MCF 10A (cell line): ENCODE results near the gene ZNF629. TPM values are rescaled to one million over a fixed set of nuclear protein-coding genes. Genes with fewer than 3 reads are reported as not detected.

Source experiments
- BruUV-seq: library from RNA; stranded (reverse); fragments of 400-500 nt; replicated peaks from 2 replicates; lab custom pipeline; 2021; lab: Mats Ljungman, UMichigan
- CTCF ChIA-PET: fragments of 300-600 bp; sonication (Branson Sonifier 250); formaldehyde crosslinking; extraction: SDS; loops from one replicate; lab custom pipeline; 2021; ENCODE audit warnings: antibody characterized with exemption, inconsistent platforms; lab: Yijun Ruan, JAX
- POLR2A ChIA-PET: fragments of 300-600, 350-650 bp; sonication (Branson Sonifier 250); formaldehyde crosslinking; extraction: SDS; loops from one replicate; lab custom pipeline; 2020; ENCODE audit warnings: antibody characterized with exemption, inconsistent platforms; lab: Yijun Ruan, JAX
- DNase-seq: peaks from one replicate; pipeline ENCODE4 v3.0.0-alpha.2; 2018; ENCODE audit not compliant: unreplicated experiment
- H3K27ac Mint-ChIP-seq: one replicate; pipeline ENCODE4 v1.8.0; 2022; ENCODE audit warnings: mild to moderate bottlenecking, low read depth, mixed read lengths; ENCODE audit not compliant: unreplicated experiment
- H3K27me3 Mint-ChIP-seq: one replicate; pipeline ENCODE4 v1.8.0; 2022; ENCODE audit warnings: mixed read lengths; ENCODE audit not compliant: insufficient read depth, unreplicated experiment
- H3K36me3 Mint-ChIP-seq: one replicate; pipeline ENCODE4 v1.8.0; 2022; ENCODE audit warnings: mild to moderate bottlenecking, moderate library complexity, mixed read lengths; ENCODE audit not compliant: insufficient read depth, unreplicated experiment
- H3K4me1 Mint-ChIP-seq: one replicate; pipeline ENCODE4 v1.8.0; 2022; ENCODE audit warnings: mixed read lengths; ENCODE audit not compliant: insufficient read depth, unreplicated experiment
- H3K4me3 Mint-ChIP-seq: one replicate; pipeline ENCODE4 v1.8.0; 2022; ENCODE audit warnings: mild to moderate bottlenecking, moderate library complexity, mixed read lengths; ENCODE audit not compliant: unreplicated experiment
- H3K9me3 Mint-ChIP-seq: one replicate; pipeline ENCODE4 v1.8.0; 2022; ENCODE audit warnings: mixed read lengths; ENCODE audit not compliant: unreplicated experiment
- intact Hi-C: fragments of 100-400 bp; cut with micrococcal nuclease; formaldehyde crosslinking; loops from 2 replicates; pipeline ENCODE4 v1.14.1; 2022
- total RNA-seq: library from RNA; stranded (reverse); gene quantifications from 2 replicates; pipeline ENCODE4 v1.2.3, GENCODE V29; 2022
- TF ChIP-seq, protein P1 (sequence below): fragments of 200-600 bp; IDR thresholded peaks from one replicate; pipeline ENCODE4 v1.8.0; 2022; ENCODE audit warnings: antibody characterized with exemption, mild to moderate bottlenecking; ENCODE audit not compliant: unreplicated experiment

Gene ZNF629
- total RNA-seq, 1 experiment from 2014 or later, result 10.9 TPM

DNA sequence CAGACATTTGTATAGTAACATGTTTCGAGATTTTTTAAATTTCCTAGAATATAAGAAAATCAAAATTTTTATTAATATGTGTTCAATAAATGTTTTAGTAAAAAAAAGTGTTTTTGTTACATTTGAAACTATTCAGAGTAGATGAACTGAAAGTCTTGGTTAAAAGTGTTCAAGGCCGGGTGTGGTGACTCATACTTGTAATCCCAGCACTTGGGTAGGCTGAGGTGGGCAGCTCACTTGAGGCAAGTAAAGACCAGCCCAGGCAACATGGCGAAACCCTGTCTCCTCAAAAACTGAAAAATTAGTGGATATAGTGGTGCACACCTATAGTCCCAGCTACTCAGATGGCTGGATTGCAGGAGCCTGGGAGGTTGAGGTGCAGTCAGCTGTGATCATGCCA, 55.6 kb downstream of the ZNF629 start:
- peak; percentile 31 for DNase-seq
- H3K9me3 Mint-ChIP-seq, result no peaks in the 10 kb centered on the region
- H3K4me3 Mint-ChIP-seq, result no peak overlapping the region
- CTCF ChIA-PET, result interaction anchor here (1.0 kb wide), 1 partner anchor 8 kb away, joined by 3 read pairs; no protein-coding TSS in a partner anchor
- intact Hi-C loops, result no loop called here
- TF ChIP-seq, protein P1, sequence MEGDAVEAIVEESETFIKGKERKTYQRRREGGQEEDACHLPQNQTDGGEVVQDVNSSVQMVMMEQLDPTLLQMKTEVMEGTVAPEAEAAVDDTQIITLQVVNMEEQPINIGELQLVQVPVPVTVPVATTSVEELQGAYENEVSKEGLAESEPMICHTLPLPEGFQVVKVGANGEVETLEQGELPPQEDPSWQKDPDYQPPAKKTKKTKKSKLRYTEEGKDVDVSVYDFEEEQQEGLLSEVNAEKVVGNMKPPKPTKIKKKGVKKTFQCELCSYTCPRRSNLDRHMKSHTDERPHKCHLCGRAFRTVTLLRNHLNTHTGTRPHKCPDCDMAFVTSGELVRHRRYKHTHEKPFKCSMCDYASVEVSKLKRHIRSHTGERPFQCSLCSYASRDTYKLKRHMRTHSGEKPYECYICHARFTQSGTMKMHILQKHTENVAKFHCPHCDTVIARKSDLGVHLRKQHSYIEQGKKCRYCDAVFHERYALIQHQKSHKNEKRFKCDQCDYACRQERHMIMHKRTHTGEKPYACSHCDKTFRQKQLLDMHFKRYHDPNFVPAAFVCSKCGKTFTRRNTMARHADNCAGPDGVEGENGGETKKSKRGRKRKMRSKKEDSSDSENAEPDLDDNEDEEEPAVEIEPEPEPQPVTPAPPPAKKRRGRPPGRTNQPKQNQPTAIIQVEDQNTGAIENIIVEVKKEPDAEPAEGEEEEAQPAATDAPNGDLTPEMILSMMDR, result no peak
- peaks cover 99% of the 10 kb centered on the region for H3K36me3 Mint-ChIP-seq
- POLR2A ChIA-PET, result interaction anchor here (0.6 to 3.2 kb wide), 3 partner anchors 10 to 18 kb away, joined by 3 to 24 read pairs (median 7); a partner anchor contains a TSS
- no TSS peak for BruUV-seq
- no peaks in the 10 kb centered on the region for H3K27me3 Mint-ChIP-seq
- no peaks in the 10 kb centered on the region for H3K4me1 Mint-ChIP-seq
- no peak overlapping the region for H3K27ac Mint-ChIP-seq

DNA sequence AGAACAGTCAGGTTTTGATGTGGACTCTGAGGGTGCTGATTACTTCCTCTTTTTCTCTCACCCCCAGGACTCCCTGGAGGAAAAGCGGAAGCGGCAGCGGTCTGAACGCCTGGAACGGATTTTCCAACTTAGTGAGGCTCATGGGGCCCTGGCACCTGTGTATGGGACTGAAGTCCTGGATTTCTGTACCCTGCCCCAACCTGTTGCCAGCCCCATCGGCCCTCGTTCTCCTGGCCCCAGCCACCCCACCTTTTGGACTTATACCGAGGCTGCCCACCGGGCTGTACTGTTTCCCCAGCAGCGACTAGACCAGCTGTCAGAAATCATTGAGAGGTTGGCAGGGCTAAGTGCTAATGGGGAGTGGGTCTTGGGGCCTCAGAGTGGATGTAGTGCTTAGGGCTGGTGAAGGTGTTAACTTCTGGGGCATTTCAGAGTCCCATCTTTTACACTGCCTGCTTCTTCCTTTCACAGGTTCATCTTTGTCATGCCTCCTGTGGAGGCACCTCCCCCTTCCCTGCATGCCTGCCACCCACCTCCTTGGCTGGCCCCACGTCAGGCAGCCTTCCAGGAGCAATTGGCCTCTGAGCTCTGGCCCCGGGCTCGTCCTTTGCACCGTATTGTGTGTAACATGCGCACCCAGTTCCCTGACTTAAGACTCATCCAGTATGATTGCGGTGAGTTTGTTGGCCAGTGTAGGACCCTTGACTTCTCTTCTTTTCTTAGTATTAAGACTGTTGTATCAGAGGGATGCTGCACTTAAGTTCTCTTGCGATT, 57.9 kb downstream of the ZNF629 start:
- H3K4me1 Mint-ChIP-seq, result no peaks in the 10 kb centered on the region
- H3K4me3 Mint-ChIP-seq, result no peak overlapping the region
- H3K36me3 Mint-ChIP-seq, result peaks cover 99% of the 10 kb centered on the region
- ChIA-PET POLR2A (interaction anchor here (0.9 to 3.2 kb wide), 4 partner anchors 11 to 18 kb away, joined by 3 to 24 read pairs (median 6); a partner anchor contains a TSS), CTCF (interaction anchor here (0.6 kb wide), 1 partner anchor 12 kb away, joined by 4 read pairs; no protein-coding TSS in a partner anchor)
- BruUV-seq, result no TSS peak
- no peaks in the 10 kb centered on the region for H3K27me3 Mint-ChIP-seq
- DNase-seq, result no peak
- TF ChIP-seq, protein P1, result no peak
- no peak overlapping the region for H3K27ac Mint-ChIP-seq
- no peaks in the 10 kb centered on the region for H3K9me3 Mint-ChIP-seq
- intact Hi-C loops, result no loop called here

Other genes with a start within 250 kb of the ZNF629 start
- 8.3 and 10.6 TPM in 2 replicates for gene ZNF764, start 228.8 kb downstream of the ZNF629 start, total RNA-seq
- gene ZNF688, start 215.5 kb downstream of the ZNF629 start, total RNA-seq, result 9.0 and 11.6 TPM in 2 replicates
- gene ZNF785, start 201.5 kb downstream of the ZNF629 start, total RNA-seq, result 12.8 and 16.3 TPM in 2 replicates
- gene ZNF689, start 176.8 kb downstream of the ZNF629 start, total RNA-seq, result 4.5 and 6.1 TPM in 2 replicates
- 39.4 and 41.4 TPM in 2 replicates for gene PRR14, start 136.2 kb downstream of the ZNF629 start, total RNA-seq
- gene FBRS, start 128.8 kb downstream of the ZNF629 start, total RNA-seq, result 69.1 and 80.8 TPM in 2 replicates
- 52.3 and 60.7 TPM in 2 replicates for gene SRCAP, start 88.0 kb downstream of the ZNF629 start, total RNA-seq
- gene PHKG2, start 38.8 kb downstream of the ZNF629 start, total RNA-seq, result 28.0 and 28.4 TPM in 2 replicates
- gene CFAP119, start 25.1 kb downstream of the ZNF629 start, total RNA-seq, result 4.8 and 5.2 TPM in 2 replicates
- gene RNF40, start 24.9 kb downstream of the ZNF629 start, total RNA-seq, result 78.0 and 85.0 TPM in 2 replicates
- 32.0 and 33.9 TPM in 2 replicates for gene BCL7C, start 106.9 kb upstream of the ZNF629 start, total RNA-seq
- 3.6 and 4.1 TPM in 2 replicates for gene CTF1, start 109.4 kb upstream of the ZNF629 start, total RNA-seq
- gene FBXL19, start 136.4 kb upstream of the ZNF629 start, total RNA-seq, result 18.0 and 23.4 TPM in 2 replicates
- gene ORAI3, start 161.9 kb upstream of the ZNF629 start, total RNA-seq, result 16.2 and 21.2 TPM in 2 replicates
- gene SETD1A, start 170.5 kb upstream of the ZNF629 start, total RNA-seq, result 15.0 and 15.8 TPM in 2 replicates
- gene HSD3B7, start 198.0 kb upstream of the ZNF629 start, total RNA-seq, result 5.0 and 5.3 TPM in 2 replicates
- gene STX1B, start 223.4 kb upstream of the ZNF629 start, total RNA-seq, result 0.42 and 0.91 TPM in 2 replicates
- gene STX4, start 246.4 kb upstream of the ZNF629 start, total RNA-seq, result 66.7 and 89.2 TPM in 2 replicates